Nephron (organoid): ENCODE data around the gene ANAPC2.

Source experiments
- H3K27ac Mint-ChIP-seq, 3 experiments: 2 replicates each; pipeline ENCODE4 v1.8.0; 2020; ENCODE audit warnings: mixed read lengths in 3 of 3, mild to moderate bottlenecking in 2 of 3, moderate library complexity in 1 of 3
- H3K27me3 Mint-ChIP-seq: 2 replicates; pipeline ENCODE4 v1.8.0; 2021; ENCODE audit warnings: low read depth, mild to moderate bottlenecking, moderate library complexity, mixed read lengths
- H3K36me3 Mint-ChIP-seq: 2 replicates; pipeline ENCODE4 v1.8.0; 2020; ENCODE audit warnings: low read depth, mixed read lengths
- H3K4me1 Mint-ChIP-seq: 2 replicates; pipeline ENCODE4 v1.8.0; 2020; ENCODE audit warnings: mixed read lengths
- H3K4me3 Mint-ChIP-seq, 3 experiments: 2 replicates each; pipeline ENCODE4 v1.8.0; 2020; ENCODE audit warnings: mild to moderate bottlenecking in 3 of 3, mixed read lengths in 3 of 3, moderate library complexity in 2 of 3
- H3K9me3 Mint-ChIP-seq: 2 replicates; pipeline ENCODE4 v1.8.0; 2020; ENCODE audit warnings: mixed read lengths
- CTCF ChIP-seq, 3 experiments: fragments of 200-600 bp; sonication (generic); IDR thresholded peaks; one replicate each; pipeline ENCODE4 v1.5.0; 2021; ENCODE audit warnings: antibody characterized with exemption in 3 of 3; ENCODE audit not compliant: unreplicated experiment in 3 of 3

Gene ANAPC2

DNA sequence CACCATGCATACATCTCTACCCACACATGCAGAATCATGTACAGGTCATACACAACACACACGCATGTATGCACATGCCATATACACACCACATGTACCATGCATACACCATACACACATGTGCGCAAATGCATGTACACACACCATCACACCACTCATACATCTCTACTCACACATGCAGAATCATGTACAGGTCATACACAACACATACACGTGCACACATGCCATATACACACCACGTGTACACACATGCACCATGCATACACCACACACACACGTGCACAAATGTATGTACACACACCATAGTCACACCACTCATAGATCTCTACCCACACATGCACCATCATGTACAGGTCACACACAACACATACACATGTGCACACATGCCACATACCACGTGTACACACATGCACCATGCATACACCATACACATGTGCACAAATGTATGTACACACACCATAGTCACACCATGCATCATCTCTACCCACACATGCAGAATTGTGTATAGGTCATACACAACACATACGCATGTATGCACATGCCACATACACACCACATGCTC is 35.4 kb downstream of the ANAPC2 start:
- H3K27me3 Mint-ChIP-seq: peaks cover 69% of the 10 kb centered on the region
- no peak overlapping the region for H3K4me3 Mint-ChIP-seq
- no peaks in the 10 kb centered on the region for H3K36me3 Mint-ChIP-seq
- TF ChIP-seq CTCF (IDR thresholded peaks at IDR 0.05; ENCODE audit: unreplicated experiment in 3 of 3): no peak
- H3K4me1 Mint-ChIP-seq: no peaks in the 10 kb centered on the region
- H3K27ac Mint-ChIP-seq: no peak overlapping the region
- no peaks in the 10 kb centered on the region for H3K9me3 Mint-ChIP-seq

GRCh38 chr9:137150617-137151457 is 37.5 kb downstream of the ANAPC2 start:
- TF ChIP-seq CTCF (IDR thresholded peaks at IDR 0.05; ENCODE audit: unreplicated experiment in 3 of 3): no peak
- no peaks in the 10 kb centered on the region for H3K4me1 Mint-ChIP-seq
- no peak overlapping the region for H3K27ac Mint-ChIP-seq
- H3K4me3 Mint-ChIP-seq: no peak overlapping the region
- no peaks in the 10 kb centered on the region for H3K36me3 Mint-ChIP-seq
- H3K27me3 Mint-ChIP-seq: peaks cover 59% of the 10 kb centered on the region
- no peaks in the 10 kb centered on the region for H3K9me3 Mint-ChIP-seq

- H3K27me3 Mint-ChIP-seq: peaks cover 54% of the 10 kb centered on the region
- no peaks in the 10 kb centered on the region for H3K4me1 Mint-ChIP-seq
- TF ChIP-seq CTCF (IDR thresholded peaks at IDR 0.05; ENCODE audit: unreplicated experiment in 3 of 3): no peak
- no peak overlapping the region for H3K27ac Mint-ChIP-seq
- H3K4me3 Mint-ChIP-seq: no peak overlapping the region
- H3K9me3 Mint-ChIP-seq: no peaks in the 10 kb centered on the region
- H3K36me3 Mint-ChIP-seq: no peaks in the 10 kb centered on the region
Measured at GRCh38 chr9:137149942-137150616, 38.3 kb downstream of the ANAPC2 start.

GRCh38 chr9:137149363-137149762 is 39.0 kb downstream of the ANAPC2 start:
- Mint-ChIP-seq H3K36me3 (no peaks in the 10 kb centered on the region), H3K4me1 (no peaks in the 10 kb centered on the region), H3K9me3 (no peaks in the 10 kb centered on the region), H3K4me3 (no peak overlapping the region), H3K27me3 (peaks cover 48% of the 10 kb centered on the region), H3K27ac (no peak overlapping the region)
- no peak for TF ChIP-seq CTCF (IDR thresholded peaks at IDR 0.05; ENCODE audit: unreplicated experiment in 3 of 3)

GRCh38 chr9:137148661-137149060 is 39.7 kb downstream of the ANAPC2 start:
- Mint-ChIP-seq H3K36me3 (no peaks in the 10 kb centered on the region), H3K4me1 (no peaks in the 10 kb centered on the region), H3K27ac (no peak overlapping the region), H3K9me3 (no peaks in the 10 kb centered on the region), H3K27me3 (peaks cover 55% of the 10 kb centered on the region), H3K4me3 (no peak overlapping the region)
- TF ChIP-seq CTCF (IDR thresholded peaks at IDR 0.05; ENCODE audit: unreplicated experiment in 3 of 3): no peak
